SKM-1 treated with dmso at 0.1 percent for 144 hours (cell line): Measurements from ENCODE around the gene LAMA3.
"Not testable (repeated sequence)": the region's sequence is repeated elsewhere in the genome, so short reads cannot be mapped to it uniquely, and the experiment has no call there.

ENCODE experiments used
- DNase-seq: peaks from one replicate; lab custom pipeline; 2025; ENCODE audit not compliant: unreplicated experiment; lab: John Stamatoyannopoulos, UW

The LAMA3 gene

DNA sequence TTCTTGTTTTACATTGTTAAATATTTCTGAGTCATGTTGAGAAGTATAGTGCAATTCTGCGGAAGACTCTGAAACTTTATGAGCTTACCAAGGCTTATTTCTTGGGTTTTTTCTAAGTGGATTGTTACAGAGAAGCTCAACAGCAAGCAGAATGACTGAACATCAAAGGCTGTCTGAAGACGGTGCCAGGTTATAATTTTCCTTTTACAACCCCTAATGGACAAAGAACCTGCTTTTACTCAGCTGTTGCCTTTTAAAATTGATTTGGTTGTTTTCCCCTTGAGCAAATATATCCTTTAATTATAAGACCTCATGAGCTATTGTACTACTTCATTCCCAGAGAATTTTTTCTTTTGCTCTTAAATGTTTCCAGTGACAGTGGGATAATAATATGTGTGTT is 41.6 kb downstream of the LAMA3 start:
- no peak for DNase-seq

- DNase-seq: no peak
Measured at GRCh38 chr18:23731861-23732260, 42.6 kb downstream of the LAMA3 start.

- DNase-seq: no peak
Measured at GRCh38 chr18:23732439-23732838, 43.2 kb downstream of the LAMA3 start.

DNA sequence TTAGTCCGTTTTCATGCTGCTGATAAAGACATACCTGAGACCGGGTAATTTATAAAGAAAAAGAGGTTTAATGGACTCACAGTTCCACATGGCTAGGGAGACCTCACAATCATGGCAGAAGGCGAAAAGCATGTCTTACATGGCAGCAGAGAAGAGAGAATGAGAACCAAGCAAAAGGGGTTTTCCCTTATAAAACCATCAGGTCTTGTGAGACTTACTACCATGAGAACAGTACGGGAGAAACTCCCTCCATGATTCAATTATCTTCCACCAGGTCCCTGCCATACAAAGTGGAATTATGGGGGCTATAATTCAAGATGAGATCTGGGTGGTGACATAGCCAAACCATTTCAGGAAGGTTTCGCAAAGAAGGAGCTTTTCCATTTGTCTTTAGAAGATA is 44.0 kb downstream of the LAMA3 start:
- DNase-seq: not testable (repeated sequence)

GRCh38 chr18:23733895-23734294 is 44.6 kb downstream of the LAMA3 start:
- no peak for DNase-seq

DNA sequence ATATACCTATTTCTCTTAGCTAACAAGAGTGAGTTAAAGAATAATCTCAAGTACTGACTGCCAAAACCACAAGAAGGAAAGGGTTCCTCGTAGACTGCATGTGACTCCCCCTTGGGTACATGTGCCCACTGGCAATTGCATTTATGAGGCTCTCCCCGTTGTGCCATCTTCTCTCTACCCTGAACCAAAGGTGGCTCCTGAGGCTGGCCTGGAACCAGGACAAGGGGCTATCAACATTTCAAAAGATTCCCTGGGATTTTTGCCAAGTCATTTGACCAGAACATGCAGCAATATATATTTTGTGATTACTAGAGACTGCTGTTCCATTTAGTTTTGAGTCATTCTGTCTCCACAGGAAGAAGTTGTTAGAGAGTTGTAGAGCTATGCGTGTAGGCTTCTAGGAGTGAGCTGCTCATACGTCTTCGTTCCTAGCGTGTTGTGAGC is 45.8 kb downstream of the LAMA3 start:
- DNase-seq: no peak

GRCh38 chr18:23737578-23737977 is 48.3 kb downstream of the LAMA3 start:
- no peak for DNase-seq

- DNase-seq: peak; percentile 5
Measured at GRCh38 chr18:23738151-23738550, 48.9 kb downstream of the LAMA3 start.

DNA sequence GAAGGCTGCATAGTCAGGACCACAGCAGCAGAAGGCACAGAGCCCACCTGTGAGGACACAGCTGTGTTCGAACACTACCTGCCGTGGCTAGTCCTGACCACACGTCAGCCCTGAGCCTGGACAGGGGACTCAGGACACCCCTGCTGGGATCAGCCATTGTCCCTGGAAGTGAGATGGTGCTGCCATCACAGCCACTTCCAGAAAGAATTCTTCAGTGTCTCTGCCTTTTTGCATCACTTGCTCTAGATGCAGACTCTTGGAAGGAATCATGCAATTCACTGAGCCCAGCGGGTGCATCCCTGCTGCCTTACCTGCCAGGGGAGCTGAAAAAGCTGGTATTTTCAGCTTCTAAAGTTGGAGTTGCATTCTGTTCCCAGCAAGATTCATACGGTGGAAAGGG is 49.3 kb downstream of the LAMA3 start:
- no peak for DNase-seq

DNA sequence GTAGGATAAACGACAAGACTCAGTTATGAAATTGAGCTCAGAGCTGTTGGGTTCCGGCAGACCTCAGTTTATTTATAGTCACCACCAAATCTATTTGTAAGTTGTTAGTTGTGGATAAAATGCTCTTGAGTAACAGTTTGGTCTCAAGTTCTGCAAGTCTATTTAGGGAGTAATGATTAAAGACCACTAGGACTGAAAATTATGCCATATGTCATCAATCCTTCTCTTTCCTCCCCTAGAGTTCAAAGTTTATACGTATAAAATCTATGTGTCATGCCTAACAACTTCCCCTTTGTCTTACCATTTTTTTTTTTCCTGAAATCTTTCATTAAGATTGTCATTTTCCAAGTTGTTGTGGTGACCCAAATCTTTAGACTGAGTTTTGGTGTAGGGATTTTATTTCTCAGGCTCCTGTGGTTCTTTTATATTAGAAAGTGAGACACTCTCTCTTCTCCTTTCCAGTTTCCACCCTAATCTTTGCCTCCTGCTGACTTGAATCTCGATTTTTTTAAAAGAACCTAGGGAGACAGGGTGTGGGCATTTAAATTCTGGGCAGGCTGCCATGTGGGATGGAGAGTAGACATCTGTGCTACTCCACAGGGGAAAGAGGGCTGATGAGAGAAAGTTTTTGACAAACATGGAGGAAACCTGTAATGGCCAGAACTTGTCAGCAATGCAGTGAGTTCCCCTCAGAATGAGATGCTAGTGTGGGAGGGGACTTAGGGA is 51.0 kb downstream of the LAMA3 start:
- DNase-seq: peak; percentile 51

- DNase-seq: not testable (repeated sequence)
Measured at GRCh38 chr18:23741967-23742366, 52.7 kb downstream of the LAMA3 start.

- no peak for DNase-seq
Measured at GRCh38 chr18:23743733-23744333, 54.6 kb downstream of the LAMA3 start.

GRCh38 chr18:23745366-23745765 is 56.1 kb downstream of the LAMA3 start:
- DNase-seq: no peak

GRCh38 chr18:23746851-23747250 is 57.6 kb downstream of the LAMA3 start:
- no peak for DNase-seq

DNA sequence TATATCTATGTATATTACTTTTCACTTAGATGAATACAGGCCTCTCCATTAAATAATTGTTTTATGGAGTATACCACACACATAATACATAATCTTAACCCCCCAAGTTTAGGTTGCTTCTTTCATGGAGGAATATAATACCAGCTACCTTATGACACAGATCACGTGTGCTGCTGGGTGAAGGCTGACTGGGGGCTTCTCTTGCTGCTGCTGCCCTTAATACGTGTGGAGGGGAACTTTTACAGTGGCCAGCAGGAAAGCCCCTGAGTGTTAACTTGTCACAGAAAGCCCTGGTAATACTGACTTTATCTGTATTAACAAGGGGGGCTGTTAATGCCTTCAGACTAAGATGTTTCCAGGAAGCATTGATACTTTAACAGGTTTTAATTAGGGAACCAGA is 63.1 kb downstream of the LAMA3 start:
- DNase-seq: no peak

- DNase-seq: no peak
Measured at GRCh38 chr18:23752796-23753195, 63.5 kb downstream of the LAMA3 start.

- no peak for DNase-seq
Measured at GRCh38 chr18:23756590-23757436, 67.6 kb downstream of the LAMA3 start.

DNA sequence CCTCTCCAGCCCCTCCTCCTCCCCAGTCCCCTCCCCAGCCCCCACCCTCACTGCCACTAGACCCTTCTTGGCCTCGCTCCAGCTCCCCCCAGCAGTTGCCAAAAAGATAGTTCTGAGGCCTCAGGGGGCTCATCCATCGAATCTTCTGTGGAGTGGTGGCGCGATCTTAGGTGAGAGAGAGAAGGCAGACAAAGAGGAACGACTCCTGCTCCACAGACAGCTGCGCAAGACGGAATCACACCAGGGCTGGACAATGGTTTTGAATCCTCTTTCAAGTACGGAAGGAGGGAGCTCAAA is 68.1 kb downstream of the LAMA3 start:
- no peak for DNase-seq

DNA sequence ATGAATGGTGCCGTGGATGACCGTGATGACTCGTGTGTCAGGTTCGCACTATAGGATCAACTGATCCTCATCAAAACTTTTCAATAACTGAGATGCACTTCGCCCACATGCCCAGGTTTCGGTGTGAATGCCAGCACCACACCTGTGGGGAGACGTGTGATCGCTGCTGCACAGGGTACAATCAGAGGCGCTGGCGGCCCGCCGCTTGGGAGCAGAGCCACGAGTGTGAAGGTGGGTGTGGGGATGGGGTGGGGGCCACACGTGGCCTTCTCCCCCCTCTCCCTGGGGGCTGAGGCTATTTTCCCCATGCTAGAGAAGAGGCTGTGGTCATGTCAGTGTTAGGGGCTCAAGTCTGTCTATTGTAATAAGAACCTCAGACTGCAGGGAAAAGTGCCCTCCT is 69.0 kb downstream of the LAMA3 start:
- DNase-seq: no peak

DNA sequence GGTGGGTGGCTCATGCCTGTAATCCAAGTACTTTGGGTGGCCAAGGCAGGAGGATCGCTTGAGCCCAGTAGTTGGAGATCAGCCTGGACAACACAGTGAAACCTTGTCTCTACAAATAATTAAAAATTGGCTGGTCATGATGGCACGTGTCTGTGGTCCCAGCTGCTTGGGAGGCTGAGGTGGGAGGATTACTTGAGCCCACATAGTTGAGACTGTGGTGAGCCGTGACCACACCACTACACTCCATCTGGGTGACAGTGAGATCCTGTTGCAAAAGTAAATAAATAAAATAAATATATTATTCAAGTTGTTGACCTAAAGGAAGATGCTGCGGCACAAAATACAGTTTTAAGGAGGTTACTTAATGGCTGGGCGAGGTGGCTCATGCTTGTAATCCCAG is 72.7 kb downstream of the LAMA3 start:
- DNase-seq: no peak

GRCh38 chr18:23763343-23763742 is 74.1 kb downstream of the LAMA3 start:
- DNase-seq: no peak

- no peak for DNase-seq
Measured at GRCh38 chr18:23765931-23766330, 76.7 kb downstream of the LAMA3 start.
